IMR-90 (cell line): ENCODE measurements around the gene SCRN2. TPM values are rescaled to one million over a fixed set of nuclear protein-coding genes. Genes with fewer than 3 reads are reported as not detected.

Experiments
- ATAC-seq: fragments of 200-7000 bp; cut with Tn5 transposase; 2 replicates; pipeline ENCODE4 v1.9.1; 2020; ENCODE audit warnings: low read depth, mild to moderate bottlenecking, moderate library complexity
- BruUV-seq: library from RNA; stranded (reverse); fragments of 400-500 nt; replicated peaks from 2 replicates; lab custom pipeline; 2021; lab: Mats Ljungman, UMichigan
- CTCF ChIA-PET: fragments of 300-600 bp; formaldehyde crosslinking; extraction: SDS; loops from one replicate; lab custom pipeline; 2021; ENCODE audit warnings: antibody characterized with exemption; lab: Yijun Ruan, JAX
- POLR2A ChIA-PET: fragments of 300-600 bp; sonication (Branson Sonifier 250); formaldehyde crosslinking; loops from one replicate; lab custom pipeline; 2022; ENCODE audit warnings: antibody characterized with exemption; ENCODE audit not compliant: unreplicated experiment; lab: Charles Lee
- DNase-seq: peaks from one replicate; pipeline ENCODE4 v3.0.0; 2013
- H2AFZ ChIP-seq: replicated peaks from 2 replicates; pipeline ENCODE3; 2013; ENCODE audit warnings: low read length, mild to moderate bottlenecking; ENCODE audit not compliant: poor library complexity
- H2AK5ac ChIP-seq: 2 replicates; pipeline ENCODE4 v1.6.1; 2013; ENCODE audit warnings: low read depth, low read length, inconsistent platforms
- H2AK9ac ChIP-seq: replicated peaks from 2 replicates; pipeline ENCODE3; 2013; ENCODE audit warnings: mild to moderate bottlenecking, low read depth, low read length, moderate library complexity; ENCODE audit not compliant: poor library complexity
- H2BK120ac ChIP-seq: 2 replicates; pipeline ENCODE4 v1.6.1; 2013; ENCODE audit warnings: low read depth, low read length, inconsistent platforms
- H2BK15ac ChIP-seq: 3 replicates; pipeline ENCODE4 v1.6.1; 2013; ENCODE audit warnings: low read depth, low read length, inconsistent platforms
- H2BK20ac ChIP-seq: 2 replicates; pipeline ENCODE4 v1.6.1; 2013; ENCODE audit warnings: low read depth, mild to moderate bottlenecking, inconsistent platforms, low read length, moderate library complexity
- H2BK5ac ChIP-seq: 2 replicates; pipeline ENCODE4 v1.6.1; 2013; ENCODE audit warnings: mild to moderate bottlenecking, low read depth, low read length, inconsistent platforms; ENCODE audit not compliant: poor library complexity, severe bottlenecking
- H3K14ac ChIP-seq: replicated peaks from 2 replicates; pipeline ENCODE4 v1.6.1; 2013; ENCODE audit warnings: low read depth, low read length, inconsistent platforms
- H3K18ac ChIP-seq: 2 replicates; pipeline ENCODE4 v1.6.1; 2013; ENCODE audit warnings: low read depth, low read length, control low read depth
- H3K23ac ChIP-seq: 2 replicates; pipeline ENCODE4 v1.6.1; 2013; ENCODE audit warnings: low read depth, low read length, inconsistent platforms
- H3K27ac ChIP-seq: 2 replicates; pipeline ENCODE4 v1.5.1; 2013; ENCODE audit warnings: mild to moderate bottlenecking, control low read depth, low read length; ENCODE audit not compliant: insufficient read depth
- H3K27me3 ChIP-seq: 2 replicates; pipeline ENCODE4 v1.6.1; 2013; ENCODE audit warnings: low read length; ENCODE audit not compliant: control insufficient read depth, insufficient read depth
- H3K36me3 ChIP-seq: 2 replicates; pipeline ENCODE4 v1.6.1; 2013; ENCODE audit warnings: low read length, mixed read lengths; ENCODE audit not compliant: control insufficient read depth, insufficient read depth
- H3K4ac ChIP-seq: 2 replicates; pipeline ENCODE4 v1.6.1; 2013; ENCODE audit warnings: low read depth, low read length, inconsistent platforms
- H3K4me1 ChIP-seq: 2 replicates; pipeline ENCODE4 v1.6.1; 2013; ENCODE audit warnings: low read length, mixed read lengths; ENCODE audit not compliant: control insufficient read depth, insufficient read depth
- H3K4me2 ChIP-seq: 2 replicates; pipeline ENCODE4 v1.6.1; 2013; ENCODE audit warnings: low read depth, mild to moderate bottlenecking, control low read depth, low read length, moderate library complexity
- H3K4me3 ChIP-seq: 2 replicates; pipeline ENCODE4 v1.5.1; 2013; ENCODE audit warnings: low read depth, mild to moderate bottlenecking, control low read depth, low read length, moderate library complexity; ENCODE audit not compliant: insufficient read depth
- H3K56ac ChIP-seq: 2 replicates; pipeline ENCODE4 v1.6.1; 2013; ENCODE audit warnings: low read length, inconsistent platforms; ENCODE audit not compliant: insufficient read depth; ENCODE audit errors: extremely low read depth
- H3K79me1 ChIP-seq, 2 experiments: 2 replicates each; pipeline ENCODE4 v1.6.1; 2013; ENCODE audit warnings: low read length in 2 of 2, inconsistent platforms in 1 of 2, low read depth in 1 of 2
- H3K9ac ChIP-seq: 2 replicates; pipeline ENCODE4 v1.6.1; 2013; ENCODE audit warnings: low read depth, low read length, control low read depth
- H3K9me1 ChIP-seq: 2 replicates; pipeline ENCODE4 v1.6.1; 2013; ENCODE audit warnings: low read length, inconsistent platforms; ENCODE audit not compliant: insufficient read depth
- H3K9me3 ChIP-seq: 2 replicates; pipeline ENCODE4 v1.6.1; 2013; ENCODE audit warnings: low read length; ENCODE audit not compliant: control insufficient read depth, insufficient read depth
- H4K20me1 ChIP-seq: 2 replicates; pipeline ENCODE4 v1.6.1; 2013; ENCODE audit warnings: low read length, inconsistent platforms; ENCODE audit not compliant: insufficient read depth
- H4K5ac ChIP-seq: 2 replicates; pipeline ENCODE4 v1.6.1; 2013; ENCODE audit warnings: mild to moderate bottlenecking, low read depth, low read length, control low read depth
- H4K8ac ChIP-seq, 2 experiments: 2 replicates each; pipeline ENCODE4 v1.6.1; 2013; ENCODE audit warnings: low read depth in 2 of 2, low read length in 2 of 2, control low read depth in 1 of 2, inconsistent platforms in 1 of 2
- H4K91ac ChIP-seq: 2 replicates; pipeline ENCODE4 v1.6.1; 2013; ENCODE audit warnings: low read depth, low read length, inconsistent platforms; ENCODE audit not compliant: insufficient read depth
- BHLHE40 ChIP-seq: fragments of 150-350 bp; IDR thresholded peaks from 2 replicates; pipeline ENCODE4 v1.6.1; 2016; ENCODE audit warnings: mild to moderate bottlenecking, low read depth, low read length
- CEBPB ChIP-seq: IDR thresholded peaks from 2 replicates; pipeline ENCODE4 v1.6.1; 2012; ENCODE audit warnings: low read depth, low read length, improper control_type of control experiment
- CHD1 ChIP-seq: IDR thresholded peaks from 2 replicates; pipeline ENCODE4 v1.6.1; 2012; ENCODE audit warnings: low read depth, low read length, improper control_type of control experiment
- ELK1 ChIP-seq: fragments of 150-350 bp; IDR thresholded peaks from 2 replicates; pipeline ENCODE4 v1.6.1; 2016; ENCODE audit warnings: low read depth, mild to moderate bottlenecking, low read length, moderate library complexity, borderline replicate concordance
- FOS ChIP-seq: fragments of 150-350 bp; IDR thresholded peaks from 2 replicates; pipeline ENCODE4 v1.6.1; 2016; ENCODE audit warnings: low read depth, low read length
- MAFK ChIP-seq: IDR thresholded peaks from 2 replicates; pipeline ENCODE4 v1.6.1; 2012; ENCODE audit warnings: low read depth, low read length, improper control_type of control experiment
- MAZ ChIP-seq: IDR thresholded peaks from 2 replicates; pipeline ENCODE4 v1.6.1; 2012; ENCODE audit warnings: low read depth, mild to moderate bottlenecking, low read length, improper control_type of control experiment, moderate library complexity, borderline replicate concordance
- MXI1 ChIP-seq: IDR thresholded peaks from 2 replicates; pipeline ENCODE4 v1.6.1; 2012; ENCODE audit warnings: low read depth, mild to moderate bottlenecking, low read length, moderate library complexity, borderline replicate concordance
- NFE2L2 ChIP-seq: fragments of 150-350 bp; IDR thresholded peaks from 2 replicates; pipeline ENCODE4 v1.6.1; 2016; ENCODE audit warnings: low read depth, mild to moderate bottlenecking, low read length
- POLR2A ChIP-seq: IDR thresholded peaks from 2 replicates; pipeline ENCODE4 v1.6.1; 2012; ENCODE audit warnings: mild to moderate bottlenecking, low read depth, low read length
- RAD21 ChIP-seq: IDR thresholded peaks from 2 replicates; pipeline ENCODE4 v1.6.1; 2012; ENCODE audit warnings: low read length, improper control_type of control experiment
- RCOR1 ChIP-seq: IDR thresholded peaks from 2 replicates; pipeline ENCODE4 v1.6.1; 2012; ENCODE audit warnings: mild to moderate bottlenecking, low read length, improper control_type of control experiment; ENCODE audit not compliant: insufficient replicate concordance
- RFX5 ChIP-seq: IDR thresholded peaks from 2 replicates; pipeline ENCODE4 v1.8.0; 2012; ENCODE audit warnings: low read depth, mild to moderate bottlenecking, low read length, moderate library complexity
- SMC3 ChIP-seq: fragments of 150-350 bp; IDR thresholded peaks from 2 replicates; pipeline ENCODE4 v1.6.1; 2016; ENCODE audit warnings: low read depth, mild to moderate bottlenecking, antibody characterized with exemption, low read length, moderate library complexity
- USF2 ChIP-seq: fragments of 150-350 bp; IDR thresholded peaks from 2 replicates; pipeline ENCODE4 v1.6.1; 2017; ENCODE audit warnings: mild to moderate bottlenecking, antibody characterized with exemption, low read length, low read depth
- WGBS, 2 experiments: methylation state at CpG; one replicate each; pipeline versions ENCODE4 v1.1.5 to v1.1.7; 2013; ENCODE audit warnings: missing lambda C conversion rate in 2 of 2; ENCODE audit not compliant: insufficient read length in 1 of 2; ENCODE audit errors: extremely low coverage in 2 of 2; 5-methylcytosine and 5-hydroxymethylcytosine counted together
- dilution Hi-C: fragments of 300-500 bp; cut with HindIII; formaldehyde crosslinking; loops from one replicate; pipeline ENCODE4 v1.14.3; 2018; ENCODE audit warnings: low sequenced_read_pairs; ENCODE audit not compliant: unreplicated experiment
- in situ Hi-C: fragments of 300-500 bp; cut with MboI; formaldehyde crosslinking; loops from 3 replicates; pipeline ENCODE4 v1.14.3; 2019; ENCODE audit warnings: low sequenced_read_pairs, inconsistent platforms, mixed read lengths
- intact Hi-C: fragments of 100-400 bp; cut with micrococcal nuclease; formaldehyde crosslinking; loops from 2 replicates; pipeline ENCODE4 v1.10.0; 2022
- polyA plus RNA-seq, 3 experiments: library from polyadenylated mRNA; depleted of rRNA; stranded (reverse); fragments of >200 nt; gene quantifications; 2 replicates each; pipeline ENCODE4 v1.2.3, GENCODE V29; 2012; ENCODE audit warnings: low replicate concordance in 1 of 3
- total RNA-seq: library from RNA; depleted of rRNA; stranded (reverse); fragments of >200 nt; gene quantifications from 2 replicates; pipeline ENCODE4 v1.2.3, GENCODE V29; 2012

The SCRN2 gene
- total and polyA plus RNA-seq, 2 of the 4 experiments (the other 2 are of a cell fraction): 17.2 to 31.0 TPM

GRCh38 chr17:47889734-47890529 lies 48.9 kb upstream of the SCRN2 start:
- no peak overlapping the region for H4K91ac ChIP-seq
- H2AFZ ChIP-seq: peak overlapping the region; percentile 53
- no peak overlapping the region for H2BK15ac ChIP-seq
- no peak overlapping the region for H3K4me2 ChIP-seq
- peaks cover 6 to 9% of the 10 kb centered on the region in 2 experiments for H3K79me1 ChIP-seq
- peak overlapping the region; percentile 87 for H2AK9ac ChIP-seq
- ChIA-PET POLR2A (no interaction called here), CTCF (interaction anchor here (0.6 to 6.6 kb wide), 7 partner anchors 8 to 52 kb away, joined by 3 to 47 read pairs (median 4); partner anchors contain the start of genes PNPO and SCRN2)
- DNase-seq (peak; percentile 77), ATAC-seq (peak; percentile 99)
- H3K23ac ChIP-seq: no peak overlapping the region
- H4K20me1 ChIP-seq: no peaks in the 10 kb centered on the region
- H3K4me3 ChIP-seq: no peak overlapping the region
- no peak overlapping the region for H2BK20ac ChIP-seq
- dilution Hi-C loops: no loop called here
- H3K9ac ChIP-seq: no peak overlapping the region
- H3K14ac ChIP-seq: no peak overlapping the region
- peak overlapping the region; percentile 45; the same call in 1 of the 2 replicates for H2AK5ac ChIP-seq
- peaks cover under 1% of the 10 kb centered on the region; the same call in 1 of the 2 replicates for H3K27me3 ChIP-seq
- H3K9me3 ChIP-seq: no peaks in the 10 kb centered on the region
- no peak overlapping the region for H4K5ac ChIP-seq
- in situ Hi-C loops: loop anchor here (5.0 kb wide), 1 partner anchor 48 kb away; the partner anchor contains the start of gene SCRN2
- no peak overlapping the region for H3K18ac ChIP-seq
- 19% methylated on average over 2 of the region's 11 CpGs; no CpG with 5 or more reads in 1 of the 2 experiments for WGBS, 2 experiments
- 0 out of 2 replicates have a peak, but pooled peaks cover 3% of the 10 kb centered on the region for H3K9me1 ChIP-seq
- H2BK120ac ChIP-seq: no peak overlapping the region
- no peaks in the 10 kb centered on the region for H3K36me3 ChIP-seq
- H3K4me1 ChIP-seq: no peaks in the 10 kb centered on the region
- no TSS peak for BruUV-seq
- no peak overlapping the region for H2BK5ac ChIP-seq
- H3K4ac ChIP-seq: no peak overlapping the region
- intact Hi-C loops: loop anchor here (1.0 to 5.0 kb wide), 3 partner anchors 49 to 191 kb away; partner anchors contain the start of gene SCRN2
- no peak overlapping the region for H3K27ac ChIP-seq
- H4K8ac ChIP-seq: no peak overlapping the region
- no peak overlapping the region for H3K56ac ChIP-seq
- TF ChIP-seq MXI1: no peak
- no peak for TF ChIP-seq MAFK
- peak; percentile 99 for TF ChIP-seq RAD21
- TF ChIP-seq MAZ: no peak
- no peak for TF ChIP-seq USF2
- no peak for TF ChIP-seq ELK1
- TF ChIP-seq SMC3: peak; percentile 100
- no peak for TF ChIP-seq RFX5
- TF ChIP-seq POLR2A: peak; percentile 54
- TF ChIP-seq CHD1: no peak
- no peak for TF ChIP-seq BHLHE40
- no peak for TF ChIP-seq RCOR1
- no peak for TF ChIP-seq FOS
- no peak for TF ChIP-seq NFE2L2
- no peak for TF ChIP-seq CEBPB
